AG20443 (cell line): ENCODE data around the gene LCP1.
A peak's percentile ranks its signal among the peaks of the same experiment; 100 is the strongest.
"Not testable (repeated sequence)": the region's sequence is repeated elsewhere in the genome, so short reads cannot be mapped to it uniquely, and the experiment has no call there.

Experiments used
- DNase-seq: peaks from one replicate; pipeline ENCODE4 v3.0.0; 2012; ENCODE audit warnings: low spot score, mixed read lengths

Gene LCP1

GRCh38 chr13:46181377-46181839, 569 bp downstream of the LCP1 start:
- no peak for DNase-seq

- no peak for DNase-seq
Measured at GRCh38 chr13:46179969-46180763, 1.8 kb downstream of the LCP1 start.

GRCh38 chr13:46179491-46179908, 2.5 kb downstream of the LCP1 start:
- no peak for DNase-seq

- no peak for DNase-seq
Measured at GRCh38 chr13:46178821-46179220, 3.2 kb downstream of the LCP1 start.

- no peak for DNase-seq
Measured at GRCh38 chr13:46178143-46178542, 3.8 kb downstream of the LCP1 start.

- DNase-seq, result no peak
Measured at GRCh38 chr13:46176756-46177155, 5.2 kb downstream of the LCP1 start.

- DNase-seq, result no peak
Measured at GRCh38 chr13:46173656-46174055, 8.3 kb downstream of the LCP1 start.

GRCh38 chr13:46172531-46172991, 9.4 kb downstream of the LCP1 start:
- no peak for DNase-seq

GRCh38 chr13:46171739-46172138, 10.2 kb downstream of the LCP1 start:
- DNase-seq, result no peak

GRCh38 chr13:46171217-46171616, 10.8 kb downstream of the LCP1 start:
- DNase-seq, result no peak

GRCh38 chr13:46170687-46171086, 11.3 kb downstream of the LCP1 start:
- no peak for DNase-seq

- no peak for DNase-seq
Measured at GRCh38 chr13:46170268-46170667, 11.7 kb downstream of the LCP1 start.

GRCh38 chr13:46169758-46170157, 12.2 kb downstream of the LCP1 start:
- no peak for DNase-seq

GRCh38 chr13:46168783-46169182, 13.2 kb downstream of the LCP1 start:
- DNase-seq, result no peak

- DNase-seq, result peak; percentile 18
Measured at GRCh38 chr13:46168341-46168740, 13.6 kb downstream of the LCP1 start.

- no peak for DNase-seq
Measured at GRCh38 chr13:46166947-46167610, 14.9 kb downstream of the LCP1 start.

- no peak for DNase-seq
Measured at GRCh38 chr13:46166224-46166584, 15.8 kb downstream of the LCP1 start.

- no peak for DNase-seq
Measured at GRCh38 chr13:46165485-46166223, 16.3 kb downstream of the LCP1 start.

- no peak for DNase-seq
Measured at GRCh38 chr13:46164661-46165060, 17.3 kb downstream of the LCP1 start.

GRCh38 chr13:46162741-46163140, 19.2 kb downstream of the LCP1 start:
- not testable (repeated sequence) for DNase-seq

GRCh38 chr13:46160471-46161066, 21.4 kb downstream of the LCP1 start:
- DNase-seq, result peak; percentile 70

- no peak for DNase-seq
Measured at GRCh38 chr13:46160065-46160464, 21.9 kb downstream of the LCP1 start.
